Nephron progenitor cell (in vitro differentiated cells): Measurements from ENCODE around the gene LMO7.

Source experiments
- DNase-seq: peaks from one replicate; pipeline ENCODE4 v3.0.0; 2021
- H3K27ac Mint-ChIP-seq: 2 replicates; pipeline ENCODE4 v1.8.0; 2021; ENCODE audit warnings: mild to moderate bottlenecking, moderate library complexity, mixed read lengths
- H3K27me3 Mint-ChIP-seq: 2 replicates; pipeline ENCODE4 v1.8.0; 2021; ENCODE audit warnings: mild to moderate bottlenecking, low read depth, mixed read lengths; ENCODE audit not compliant: poor library complexity
- H3K36me3 Mint-ChIP-seq: 2 replicates; pipeline ENCODE4 v1.8.0; 2021; ENCODE audit warnings: low read depth, mixed read lengths
- H3K4me1 Mint-ChIP-seq: 2 replicates; pipeline ENCODE4 v1.8.0; 2021; ENCODE audit warnings: mixed read lengths
- H3K4me3 Mint-ChIP-seq: 2 replicates; pipeline ENCODE4 v1.8.0; 2021; ENCODE audit warnings: mild to moderate bottlenecking, moderate library complexity, mixed read lengths
- H3K9me3 Mint-ChIP-seq: 2 replicates; pipeline ENCODE4 v1.8.0; 2021; ENCODE audit warnings: mild to moderate bottlenecking, moderate library complexity, mixed read lengths
- CTCF ChIP-seq: fragments of 200-600 bp; sonication (generic); IDR thresholded peaks from 2 replicates; pipeline ENCODE4 v1.5.0; 2021; ENCODE audit warnings: antibody characterized with exemption

LMO7 gene

GRCh38 chr13:75832812-75833211 lies 196.7 kb downstream of the LMO7 start:
- Mint-ChIP-seq H3K4me3 (no peak overlapping the region), H3K36me3 (no peaks in the 10 kb centered on the region), H3K4me1 (no peaks in the 10 kb centered on the region), H3K27ac (no peak overlapping the region), H3K27me3 (no peaks in the 10 kb centered on the region), H3K9me3 (no peaks in the 10 kb centered on the region)
- no peak for TF ChIP-seq CTCF
- DNase-seq, result no peak

GRCh38 chr13:75836441-75836840 lies 200.3 kb downstream of the LMO7 start:
- Mint-ChIP-seq H3K4me1 (no peaks in the 10 kb centered on the region), H3K27ac (no peak overlapping the region), H3K36me3 (peaks cover under 1% of the 10 kb centered on the region), H3K27me3 (no peaks in the 10 kb centered on the region), H3K9me3 (no peaks in the 10 kb centered on the region), H3K4me3 (no peak overlapping the region)
- no peak for DNase-seq
- TF ChIP-seq CTCF, result no peak

- Mint-ChIP-seq H3K4me3 (no peak overlapping the region), H3K27me3 (no peaks in the 10 kb centered on the region), H3K9me3 (peaks cover 3% of the 10 kb centered on the region), H3K4me1 (no peaks in the 10 kb centered on the region), H3K27ac (no peak overlapping the region), H3K36me3 (peaks cover 17% of the 10 kb centered on the region)
- TF ChIP-seq CTCF, result no peak
- DNase-seq, result no peak
These were observed 202.4 kb downstream of the LMO7 start for GRCh38 chr13:75838366-75839005.

- no peak for DNase-seq
- Mint-ChIP-seq H3K9me3 (peaks cover 3% of the 10 kb centered on the region), H3K36me3 (peaks cover 17% of the 10 kb centered on the region), H3K4me1 (no peaks in the 10 kb centered on the region), H3K4me3 (no peak overlapping the region), H3K27me3 (no peaks in the 10 kb centered on the region), H3K27ac (no peak overlapping the region)
- no peak for TF ChIP-seq CTCF
These were observed 203.3 kb downstream of the LMO7 start for GRCh38 chr13:75839406-75839805.

- H3K9me3 Mint-ChIP-seq, result peaks cover 3% of the 10 kb centered on the region
- H3K4me3 Mint-ChIP-seq, result no peak overlapping the region
- DNase-seq, result no peak
- no peaks in the 10 kb centered on the region for H3K27me3 Mint-ChIP-seq
- H3K36me3 Mint-ChIP-seq, result peaks cover 17% of the 10 kb centered on the region
- no peak for TF ChIP-seq CTCF
- H3K27ac Mint-ChIP-seq, result peak overlapping the region; percentile 18
- no peaks in the 10 kb centered on the region for H3K4me1 Mint-ChIP-seq
These were observed 205.8 kb downstream of the LMO7 start for GRCh38 chr13:75841905-75842304.

- Mint-ChIP-seq H3K4me1 (no peaks in the 10 kb centered on the region), H3K4me3 (no peak overlapping the region), H3K9me3 (peaks cover 3% of the 10 kb centered on the region), H3K27me3 (no peaks in the 10 kb centered on the region), H3K27ac (no peak overlapping the region), H3K36me3 (peaks cover 17% of the 10 kb centered on the region)
- no peak for TF ChIP-seq CTCF
- no peak for DNase-seq
These were observed 206.9 kb downstream of the LMO7 start for GRCh38 chr13:75843074-75843473.
